Right atrium auricular region (tissue), 2 donors: ENCODE results near the gene AREG. TPM values are rescaled to one million over a fixed set of nuclear protein-coding genes. Genes with fewer than 3 reads are reported as not detected.

ENCODE experiments used
- total RNA-seq, 2 donors: library from RNA; depleted of rRNA; stranded (reverse); fragments of >200 nt; gene quantifications; one replicate each; pipeline ENCODE4 v1.1.0, GENCODE V29; 2016

The AREG gene
- total RNA-seq, 2 donors from 2014 or later = 26.6 to 31.3 TPM

Other genes starting within 250 kb of the AREG start
- 1 to 10 TPM; 1.8 to 3.8 TPM for gene EPGN, start 136.7 kb upstream of the AREG start, total RNA-seq
- gene EREG, start 80.0 kb upstream of the AREG start, total RNA-seq = 1 to 10 TPM in 1 of 2 donors, under 1 TPM in 1; 0.31 to 3.1 TPM